HG03064 (cell line): ENCODE data around the gene EFCAB14.
"Not testable (repeated sequence)": the region's sequence is repeated elsewhere in the genome, so short reads cannot be mapped to it uniquely, and the experiment has no call there.

ENCODE experiments used
- ATAC-seq: cut with Tn5 transposase; IDR thresholded peaks from one replicate; pipeline ENCODE4 v1.9.1; 2021; ENCODE audit warnings: low read depth; ENCODE audit not compliant: unreplicated experiment

Gene EFCAB14

DNA sequence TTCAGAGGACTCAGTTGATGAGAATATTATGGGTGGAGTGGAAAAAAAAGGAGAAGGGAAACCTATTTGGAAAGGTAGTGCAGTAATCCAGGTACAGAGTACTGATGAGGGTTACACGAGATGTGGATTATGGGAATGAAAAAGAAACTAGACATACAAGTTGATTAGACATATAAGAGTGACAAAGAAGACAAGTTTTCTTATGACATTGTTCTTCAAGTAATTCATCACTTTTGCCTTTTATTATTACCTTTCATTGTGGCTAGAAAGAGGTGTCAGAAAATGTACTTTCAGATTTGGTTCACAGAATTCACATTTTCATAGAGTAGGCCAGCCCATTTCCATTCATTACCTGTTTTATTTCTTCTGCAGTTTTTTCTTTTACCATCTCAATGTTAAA is 61.1 kb downstream of the EFCAB14 start:
- ATAC-seq: no peak

DNA sequence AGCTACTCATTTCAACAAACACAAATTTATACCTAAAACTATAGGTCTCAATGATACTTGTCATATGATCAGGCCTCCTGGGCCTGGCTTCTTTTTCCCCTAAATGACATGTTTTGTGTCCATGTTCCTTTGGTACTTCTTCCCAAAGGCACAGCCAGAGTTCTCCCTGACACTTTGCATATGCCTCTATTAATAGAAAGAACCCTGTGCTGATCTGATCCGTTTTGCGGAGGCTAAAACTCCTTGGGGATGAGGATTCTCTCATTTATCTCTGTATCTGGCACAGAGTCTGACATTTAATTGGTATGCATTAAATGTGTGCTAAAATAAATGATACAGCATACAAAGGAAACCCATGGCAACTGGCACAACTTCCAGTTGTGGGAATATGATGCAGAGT is 62.3 kb downstream of the EFCAB14 start:
- no peak for ATAC-seq

DNA sequence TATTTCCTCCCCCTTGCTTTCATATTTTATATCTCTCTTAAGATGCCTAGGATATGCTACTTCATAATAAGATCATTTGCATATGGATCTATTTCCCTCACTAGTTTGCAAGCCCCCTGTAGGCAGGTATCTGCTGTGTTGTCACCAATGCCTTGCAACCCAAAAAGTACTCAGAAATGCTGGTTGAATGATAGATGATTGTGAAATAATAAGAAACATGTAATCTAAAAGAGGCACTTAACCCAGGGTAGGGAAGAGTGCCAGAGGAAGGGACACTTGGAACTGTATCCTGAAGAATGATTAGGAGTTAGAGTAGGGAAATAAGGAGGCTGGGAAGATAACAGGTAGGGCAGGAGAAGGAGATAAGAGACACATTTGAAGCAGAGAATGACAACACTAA is 63.1 kb downstream of the EFCAB14 start:
- no peak for ATAC-seq

DNA sequence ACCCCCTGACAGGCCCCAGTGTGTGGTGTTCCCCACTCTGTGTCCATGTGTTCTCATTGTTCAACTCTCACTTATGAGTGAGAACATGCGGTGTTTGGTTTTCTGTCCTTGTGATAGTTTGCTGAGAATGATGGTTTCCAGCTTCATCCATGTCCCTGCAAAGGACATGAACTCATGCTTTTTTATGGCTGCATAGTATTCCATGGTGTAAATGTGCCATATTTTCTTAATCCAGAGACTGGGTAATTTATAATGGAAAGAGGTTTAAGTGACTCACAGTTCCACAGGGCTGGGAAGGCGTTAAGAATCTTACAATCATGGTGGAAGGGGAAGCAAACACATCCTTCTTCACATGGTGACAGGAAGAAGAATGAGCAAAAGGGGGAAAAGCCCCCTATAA is 64.2 kb downstream of the EFCAB14 start:
- ATAC-seq: not testable (repeated sequence)

DNA sequence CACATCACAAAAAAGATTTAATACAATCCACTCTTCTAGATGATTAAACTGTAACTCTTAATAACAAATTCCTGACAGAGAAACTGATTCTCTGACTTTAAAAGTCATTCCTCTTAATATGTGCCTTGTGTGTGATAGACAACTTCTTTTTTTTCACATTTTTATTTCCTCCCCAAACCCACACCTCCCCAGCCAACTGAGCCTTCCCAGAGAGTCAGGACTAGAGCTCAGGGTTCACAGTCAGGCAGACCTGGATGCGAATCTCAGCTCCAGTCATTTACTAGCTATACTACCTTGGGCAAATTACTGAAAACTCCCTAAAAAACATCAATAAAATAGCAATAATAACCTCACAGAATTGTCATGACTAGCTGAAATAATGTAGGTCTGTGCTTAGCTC is 64.9 kb downstream of the EFCAB14 start:
- no peak for ATAC-seq

DNA sequence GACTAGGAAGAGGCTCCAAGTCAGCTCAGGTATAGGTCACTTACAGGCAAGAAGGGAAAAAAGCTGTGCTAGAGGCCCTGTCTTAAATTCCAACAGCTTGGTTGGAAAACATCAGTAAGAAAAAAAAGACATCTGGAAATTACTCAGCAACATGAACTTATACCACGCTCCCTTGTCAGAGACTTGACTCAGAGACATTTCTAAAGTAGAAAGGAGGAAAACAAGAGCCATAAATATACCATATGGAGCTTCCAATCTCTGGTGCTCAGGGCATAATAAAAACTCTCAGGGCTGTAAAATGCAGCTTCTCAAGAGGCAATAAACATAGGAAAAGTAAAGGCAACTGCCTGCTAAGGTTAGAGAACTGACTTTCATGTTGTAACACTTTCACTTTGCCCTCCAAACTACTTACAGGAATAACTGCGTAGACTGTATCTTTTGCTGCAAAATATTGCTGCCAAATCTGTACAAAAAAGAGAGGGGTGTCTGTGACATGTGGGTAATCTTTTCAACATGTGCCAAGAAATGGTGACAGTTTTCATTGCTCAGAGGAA is 65.4 kb downstream of the EFCAB14 start:
- no peak for ATAC-seq

DNA sequence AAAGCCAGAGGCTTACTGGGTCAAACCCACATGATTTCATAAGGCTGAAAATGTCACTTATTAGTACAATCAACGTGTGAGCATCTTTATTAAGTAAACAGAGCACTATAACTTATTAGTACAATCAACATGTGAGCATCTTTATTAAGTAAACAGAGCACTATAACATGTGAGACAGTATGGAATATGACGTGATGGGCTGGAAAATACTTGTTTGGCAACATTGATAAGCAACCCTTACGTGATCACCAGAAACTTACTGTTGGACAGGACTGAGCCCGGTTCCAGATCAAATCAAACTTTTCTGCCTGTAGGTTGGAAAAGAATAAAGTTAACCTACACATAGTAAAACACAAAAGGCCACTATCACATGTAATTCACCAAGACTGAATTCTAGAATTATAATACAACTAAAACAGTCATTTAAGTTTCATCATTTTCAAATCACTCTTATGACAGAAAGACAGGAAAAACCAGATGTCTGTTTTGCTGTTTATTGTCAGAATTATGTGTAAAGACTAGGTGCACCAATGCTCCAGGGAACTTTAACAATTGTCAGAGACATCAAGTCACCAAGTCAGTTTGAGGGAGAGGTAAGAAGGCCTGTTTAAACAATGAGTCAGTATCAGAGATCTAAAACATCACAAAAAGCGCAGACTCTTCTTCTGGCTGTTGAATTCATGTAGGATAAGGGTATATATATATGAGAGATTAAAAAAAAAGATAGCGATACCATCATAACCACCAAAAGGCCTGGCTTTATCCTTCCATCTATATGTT is 66.4 kb downstream of the EFCAB14 start:
- ATAC-seq: no peak

DNA sequence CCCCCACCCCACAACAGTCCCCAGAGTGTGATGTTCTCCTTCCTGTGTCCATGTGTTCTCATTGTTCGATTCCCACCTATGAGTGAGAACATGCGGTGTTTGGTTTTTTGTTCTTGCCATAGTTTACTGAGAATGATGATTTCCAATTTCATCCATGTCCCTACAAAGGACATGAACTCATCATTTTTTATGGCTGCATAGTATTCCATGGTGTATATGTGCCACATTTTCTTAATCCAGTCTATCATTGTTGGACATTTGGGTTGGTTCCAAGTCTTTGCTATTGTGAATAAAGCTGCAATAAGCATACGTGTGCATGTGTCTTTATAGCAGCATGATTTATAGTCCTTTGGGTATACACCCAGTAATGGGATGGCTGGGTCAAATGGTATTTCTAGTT is 67.8 kb downstream of the EFCAB14 start:
- ATAC-seq: not testable (repeated sequence)

DNA sequence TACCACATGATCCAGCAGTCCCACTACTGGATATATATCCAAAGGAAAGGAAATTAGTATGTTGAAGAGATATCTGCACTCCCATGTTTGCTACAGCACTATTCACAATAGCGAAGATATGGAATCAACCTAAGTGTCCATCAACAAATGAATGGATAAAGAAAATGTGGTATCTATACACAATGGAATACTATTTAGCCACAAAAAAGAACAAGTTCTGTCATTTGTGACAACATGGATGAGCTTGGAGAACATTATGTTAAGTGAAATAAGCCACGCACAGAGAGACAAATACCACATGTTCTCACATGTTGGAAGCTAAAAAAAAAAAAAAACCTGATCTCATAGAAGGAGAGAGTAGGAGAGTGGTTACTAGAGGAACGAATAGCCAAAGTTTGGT is 68.4 kb downstream of the EFCAB14 start:
- no peak for ATAC-seq

DNA sequence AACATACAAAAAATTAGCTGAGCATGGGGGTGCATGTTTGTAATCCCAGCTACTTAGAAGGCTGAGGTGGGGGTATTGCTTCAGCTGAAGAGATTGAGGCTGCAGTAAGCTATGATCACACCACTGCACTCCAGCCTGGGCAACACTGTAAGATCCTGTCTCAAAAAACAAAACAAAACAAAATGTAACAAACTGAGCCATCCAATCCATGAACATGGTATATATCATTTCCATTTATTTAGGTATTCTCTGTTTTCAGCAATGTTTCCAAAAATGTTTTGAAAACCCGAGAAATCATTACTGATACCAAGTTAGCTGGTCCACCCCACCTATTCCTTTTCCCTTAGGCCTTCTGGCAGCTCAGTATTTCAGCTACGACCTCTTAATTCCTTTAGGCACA is 69.2 kb downstream of the EFCAB14 start:
- ATAC-seq: no peak

DNA sequence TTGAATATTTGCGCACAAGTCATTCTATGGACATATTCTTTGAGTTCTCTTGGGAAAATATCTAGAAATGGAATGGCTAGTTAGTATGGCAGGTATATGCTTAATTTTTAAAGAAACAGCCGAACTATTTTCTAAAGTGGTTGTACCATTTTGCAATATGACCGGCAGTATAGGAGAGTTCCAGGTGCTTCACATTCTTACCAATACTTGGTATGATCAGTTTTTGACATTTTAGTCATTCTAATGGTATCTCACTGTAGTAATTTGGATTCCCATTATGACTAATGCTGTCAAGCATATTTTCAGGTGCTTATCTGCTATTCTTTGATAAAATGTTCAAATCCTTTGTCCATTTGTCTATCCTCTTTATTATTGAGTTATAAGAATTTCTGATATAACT is 71.3 kb downstream of the EFCAB14 start:
- ATAC-seq: no peak

DNA sequence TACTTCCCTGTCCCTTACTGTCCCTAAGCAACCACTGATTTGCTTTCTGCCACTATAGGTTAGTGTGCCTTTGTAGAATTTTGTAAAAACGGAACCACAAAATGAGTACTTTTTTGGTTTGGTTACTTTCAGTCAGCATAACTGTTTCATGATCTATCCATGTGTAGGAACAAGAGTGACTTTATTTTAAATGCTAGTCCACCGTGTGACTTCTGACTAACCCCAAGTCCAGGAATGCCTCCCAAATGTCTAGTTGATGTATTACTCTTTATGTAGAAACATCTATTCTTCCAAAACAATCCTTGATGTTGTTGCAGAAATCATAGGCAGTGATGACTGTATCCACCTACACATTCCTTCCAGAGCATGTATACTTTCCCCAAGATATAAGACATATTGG is 72.1 kb downstream of the EFCAB14 start:
- no peak for ATAC-seq

DNA sequence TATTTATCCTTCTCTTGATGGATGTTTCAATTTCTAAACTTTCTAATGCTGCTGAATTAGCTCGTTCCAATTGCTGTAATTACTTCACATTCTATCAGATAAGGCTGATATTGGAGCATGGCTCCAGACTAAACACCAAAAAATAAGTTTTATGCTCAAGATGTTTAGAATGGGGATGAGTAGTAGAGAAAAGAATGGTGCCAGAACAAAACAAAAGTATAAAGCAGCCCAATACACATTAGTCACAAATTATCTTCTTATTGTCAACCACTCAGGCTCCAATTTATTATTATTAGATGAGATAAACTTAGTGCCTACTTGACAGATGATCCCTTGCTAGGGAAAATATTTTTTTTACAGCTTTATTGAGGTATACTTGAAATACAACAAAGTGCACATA is 72.6 kb downstream of the EFCAB14 start:
- ATAC-seq: no peak

DNA sequence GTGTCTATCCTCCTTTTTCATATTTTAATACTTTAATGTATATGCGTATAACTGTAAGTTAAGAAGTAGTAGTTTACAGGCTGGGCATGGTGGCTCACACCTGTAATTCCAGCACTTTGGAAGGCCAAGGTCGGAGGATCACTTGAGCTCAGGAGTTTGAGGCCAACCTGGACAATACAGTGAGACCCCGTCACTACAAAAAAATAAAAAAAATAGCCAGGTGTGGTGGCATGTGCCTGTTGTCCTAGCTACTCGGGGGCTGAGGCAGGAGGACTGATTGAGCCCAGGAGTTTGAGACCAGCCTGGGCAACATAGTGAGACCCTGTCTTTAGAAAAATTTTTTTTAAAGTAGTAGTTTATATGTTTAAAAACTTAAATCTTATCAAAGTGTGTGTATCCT is 73.1 kb downstream of the EFCAB14 start:
- no peak for ATAC-seq

DNA sequence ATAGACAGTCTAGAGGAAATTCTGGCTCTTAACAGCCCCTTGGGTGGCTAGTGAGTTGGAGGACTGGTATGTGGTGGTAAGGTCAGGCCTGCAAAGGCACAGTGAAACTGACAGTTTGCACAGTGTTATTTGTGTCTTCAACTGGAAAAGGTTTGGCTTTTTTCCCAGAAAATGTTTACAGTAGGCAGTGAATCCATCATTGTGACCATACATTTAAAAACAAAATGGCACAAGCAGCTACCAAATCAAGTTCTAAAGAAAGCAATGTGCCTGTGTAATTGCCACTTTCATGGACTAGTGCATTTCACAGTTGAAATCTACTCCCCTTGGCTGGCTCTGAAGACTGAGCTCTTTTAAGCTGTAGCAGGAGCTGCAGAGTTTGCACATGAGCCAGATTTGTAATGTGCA is 75.5 kb downstream of the EFCAB14 start:
- ATAC-seq: no peak

DNA sequence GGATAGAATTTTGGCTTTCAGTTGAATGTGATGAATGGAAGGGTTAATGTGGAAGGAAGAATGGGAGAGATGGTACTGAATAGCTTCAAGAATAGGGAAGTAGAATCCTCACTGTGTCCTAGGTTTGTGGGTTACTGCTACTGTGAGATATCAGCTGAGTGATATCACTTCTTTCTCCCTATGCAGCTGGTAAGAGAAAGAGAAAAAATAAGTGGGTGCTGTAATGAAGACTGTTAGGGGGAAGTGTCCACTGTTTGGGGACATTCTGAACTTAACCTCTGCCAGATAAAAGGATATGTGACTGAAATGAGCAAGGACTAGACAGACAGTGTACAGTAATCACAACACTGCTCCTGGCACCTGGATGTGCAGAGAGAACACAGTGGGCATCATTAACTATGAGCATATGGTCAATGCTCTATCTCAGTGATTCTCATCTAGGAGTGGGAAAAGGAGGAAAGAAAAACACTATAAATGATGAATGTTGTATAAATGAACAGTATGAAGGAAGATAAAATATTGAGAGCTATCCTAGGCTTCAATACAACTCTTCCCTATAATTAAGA is 76.7 kb downstream of the EFCAB14 start:
- no peak for ATAC-seq

DNA sequence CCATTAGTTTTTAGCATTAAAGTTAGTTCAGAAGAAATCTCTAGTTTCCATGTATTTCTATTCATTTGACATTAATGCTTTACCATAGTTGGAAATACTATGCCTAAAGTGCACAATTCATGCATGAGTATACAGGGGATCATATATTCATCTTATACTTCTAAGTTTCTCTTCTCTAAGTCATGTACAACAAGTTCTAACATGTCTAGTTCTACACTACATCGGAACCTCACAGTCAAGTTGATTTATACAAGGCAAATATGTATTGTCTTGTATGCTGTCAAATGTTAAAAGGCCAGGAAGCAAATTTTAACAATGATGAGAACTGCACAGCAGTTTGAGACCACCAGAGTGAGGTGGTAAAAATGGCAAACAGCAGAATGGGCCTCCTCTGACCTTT is 79.4 kb downstream of the EFCAB14 start:
- no peak for ATAC-seq

DNA sequence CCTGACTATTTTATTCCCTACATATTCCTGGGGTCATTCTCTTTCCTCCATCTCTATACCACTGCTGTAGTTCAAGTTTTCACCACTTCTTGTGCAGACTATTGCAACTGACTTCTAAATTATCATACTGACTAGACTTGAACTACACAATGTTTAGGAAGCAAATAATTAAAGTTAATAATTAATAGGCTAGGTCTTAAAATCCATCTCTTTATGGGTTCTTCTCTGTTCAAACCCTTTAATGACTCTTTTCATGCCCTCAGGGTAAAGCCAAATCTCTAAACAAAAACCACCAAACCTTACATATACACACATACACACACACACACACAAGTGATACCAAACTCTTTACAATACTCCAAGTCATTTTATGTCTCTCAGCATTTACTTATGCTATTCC is 80.0 kb downstream of the EFCAB14 start:
- no peak for ATAC-seq

DNA sequence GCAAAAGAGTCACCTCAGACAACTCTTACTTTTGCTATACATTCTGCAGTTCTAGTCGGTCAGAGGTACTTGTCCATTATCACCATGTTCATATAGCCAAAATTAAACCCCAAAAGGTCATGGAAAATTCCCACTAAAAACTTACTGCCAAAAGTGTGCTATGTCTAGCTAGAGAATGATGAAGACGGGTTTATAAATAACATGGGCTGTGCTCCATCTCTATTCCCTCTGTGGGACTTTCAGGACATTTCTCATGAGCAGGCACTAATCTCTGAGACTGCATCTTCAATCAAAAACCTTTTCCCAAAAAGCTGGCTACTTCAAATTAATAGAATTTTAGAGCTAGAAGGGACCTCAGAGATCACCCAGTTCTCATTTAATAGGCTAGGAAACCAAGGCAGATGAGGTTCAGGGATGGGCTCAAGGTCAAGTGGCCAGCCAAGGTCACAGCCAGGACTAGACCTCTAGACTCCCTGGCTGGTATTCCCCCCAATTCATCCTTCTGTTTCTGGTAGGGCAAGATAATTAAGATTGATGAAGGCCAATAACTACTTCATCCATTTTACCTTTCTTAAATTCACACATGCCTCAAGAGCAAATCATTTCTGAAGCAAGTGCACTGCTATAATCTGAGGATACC is 81.3 kb downstream of the EFCAB14 start:
- no peak for ATAC-seq

DNA sequence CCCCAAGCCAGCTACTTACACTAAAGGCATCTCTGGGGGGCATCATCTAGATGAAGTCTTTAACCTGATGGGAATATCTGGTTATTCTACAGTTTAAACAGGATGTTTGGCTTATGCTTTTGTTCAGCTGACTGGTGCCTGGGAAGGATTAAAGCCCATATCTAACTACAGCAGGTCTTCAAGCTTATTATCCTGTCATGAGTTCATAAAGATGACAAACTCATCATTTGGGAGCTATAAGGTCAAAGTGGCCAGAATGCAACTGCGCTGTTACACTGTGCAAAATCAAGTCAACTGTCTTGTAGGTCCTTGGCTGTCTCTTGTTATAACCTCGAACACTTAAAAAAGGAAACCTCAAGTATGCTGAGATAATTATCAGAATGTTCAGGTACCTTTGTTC is 83.7 kb downstream of the EFCAB14 start:
- no peak for ATAC-seq

DNA sequence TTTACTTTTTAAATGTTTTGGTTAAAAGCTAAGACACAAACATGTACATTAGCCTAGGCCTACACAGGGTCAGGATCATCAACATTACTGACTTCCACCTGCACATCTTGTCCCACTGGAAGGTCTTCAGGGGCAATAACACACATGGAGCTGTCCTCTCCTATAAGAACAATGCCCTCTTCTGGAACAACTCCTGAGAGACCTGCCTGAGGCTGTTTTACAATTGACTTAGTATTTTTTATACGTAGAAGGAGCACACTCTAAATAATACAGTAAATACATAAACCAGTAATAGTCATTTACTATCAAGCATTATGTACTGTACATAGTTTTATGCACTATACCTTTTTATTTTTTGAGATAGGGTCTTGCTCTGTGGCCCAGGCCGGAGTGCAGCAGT is 88.2 kb downstream of the EFCAB14 start:
- no peak for ATAC-seq
